ENCODE results near the gene SRSF6. TPM values are rescaled to one million over a fixed set of nuclear protein-coding genes. Genes with fewer than 3 reads are reported as not detected.

The SRSF6 gene
- total and polyA plus RNA-seq, 10 of the 15 experiments (the other 5 are each of a cell fraction or from before 2014, with no cell fraction given) = 57.2 to 191 (median 108) TPM

GRCh38 chr20:43464219-43464790 lies 6.6 kb downstream of the SRSF6 start:
- H3K9me3 ChIP-seq (replicated peaks; ENCODE audit: control insufficient read depth, insufficient read depth, low read length) = no peaks in the 10 kb centered on the region; the same call in 2 of the 3 replicates

More at GRCh38 chr20:43464219-43464790, 6.6 kb downstream of the SRSF6 start:
- no peak overlapping the region for H3K27ac ChIP-seq (ENCODE audit: control insufficient read depth, insufficient read depth)
- H3K4me1 ChIP-seq (ENCODE audit: control insufficient read depth, insufficient read depth, low read length) = no peaks in the 10 kb centered on the region
- H3K4me3 ChIP-seq = no peak overlapping the region
- peaks cover 0 to 30% of the 10 kb centered on the region in 2 experiments; a peak in 3 of 4 replicates for H3K36me3 ChIP-seq (ENCODE audit: control insufficient read depth in 2 of 2, insufficient read depth in 2 of 2, low read length in 1 of 2)
- 92% methylated on average over 9 of the region's 9 CpGs for WGBS (ENCODE audit: insufficient coverage, insufficient replicate concordance, low lambda C conversion rate, missing lambda C conversion rate)
- no TSS peak for BruUV-seq (replicated peaks)
- no peak overlapping the region for H3K9ac ChIP-seq (ENCODE audit: control insufficient read depth, insufficient read depth, low read length)
- intact Hi-C loops (cut with micrococcal nuclease; ENCODE audit: unreplicated experiment) (no loop called here), in situ Hi-C loops (cut with MboI) (no loop called here)
- ChIA-PET POLR2A (no interaction called here), SMC1A (ENCODE audit: uncharacterized antibody, unreplicated experiment) (no interaction called here), CTCF (interaction anchor here (0.8 kb wide), 1 partner anchor 74 kb away, joined by 3 read pairs; no protein-coding TSS in a partner anchor), RAD21 (ENCODE audit: unreplicated experiment) (no interaction called here)
- FAIRE-seq (no peak), DNase-seq (ENCODE audit: low read depth, low spot score) (no peak), ATAC-seq (no peak)
- no peak overlapping the region for H3K4me2 ChIP-seq (ENCODE audit: control insufficient read depth, insufficient read depth)
- H2AFZ ChIP-seq (ENCODE audit: control insufficient read depth, low read depth, low read length) = no peak overlapping the region
- TF ChIP-seq BMI1 (IDR thresholded peaks at IDR 0.05; ENCODE audit: borderline replicate concordance) (0 out of 2 replicates have a peak, but pooled peaks have one; percentile 13), ATF2 (IDR thresholded peaks at IDR 0.05; ENCODE audit: low read length) (peak; percentile 11; the same call in 1 of the 2 replicates), POLR2AphosphoS5 (IDR thresholded peaks at IDR 0.05; ENCODE audit: low read length) (peak; percentile 55; the same call in 1 of the 2 replicates), SMAD5 (IDR thresholded peaks at IDR 0.05; ENCODE audit: low read depth) (peak; percentile 25; the same call in 1 of the 2 replicates), BACH1 (IDR thresholded peaks at IDR 0.05; ENCODE audit: borderline replicate concordance) (0 out of 2 replicates have a peak, but pooled peaks have one; percentile 28), IRF3 (IDR thresholded peaks at IDR 0.05) (no peak), WRNIP1 (IDR thresholded peaks at IDR 0.05; ENCODE audit: borderline replicate concordance, low read depth, low read length) (no peak)
- H4K20me1 ChIP-seq (ENCODE audit: control insufficient read depth, insufficient read depth) = no peaks in the 10 kb centered on the region; the same call in 1 of the 2 replicates
- no peaks in the 10 kb centered on the region for H3K27me3 ChIP-seq (replicated peaks in 1 of 2; ENCODE audit: control insufficient read depth in 2 of 2, insufficient read depth in 2 of 2, low read length in 1 of 2)
- peaks cover 13% of the 10 kb centered on the region for H3K79me2 ChIP-seq (ENCODE audit: control insufficient read depth, insufficient read depth, low read length)
